Measurements from ENCODE around the gene CUX1.

Gene CUX1

GRCh38 chr7:101875283-101875846 is 57.9 kb downstream of the CUX1 start:
- no peak overlapping the region for H3K4me3 ChIP-seq (ENCODE audit: low read depth, low read length)
- TF ChIP-seq CTCF (IDR thresholded peaks at IDR 0.05; ENCODE audit: low read depth, low read length, missing control alignments), result no peak
- DNase-seq (ENCODE audit: low read depth), result no peak

GRCh38 chr7:101877882-101878591 is 60.6 kb downstream of the CUX1 start:
- DNase-seq (ENCODE audit: low read depth), result no peak
- H3K4me3 ChIP-seq (ENCODE audit: low read depth, low read length), result no peak overlapping the region
- TF ChIP-seq CTCF (IDR thresholded peaks at IDR 0.05; ENCODE audit: low read depth, low read length, missing control alignments), result no peak

- no peak overlapping the region for H3K4me3 ChIP-seq (ENCODE audit: low read depth, low read length)
- no peak for DNase-seq (ENCODE audit: low read depth)
- TF ChIP-seq CTCF (IDR thresholded peaks at IDR 0.05; ENCODE audit: low read depth, low read length, missing control alignments), result no peak
These were observed 61.5 kb downstream of the CUX1 start for GRCh38 chr7:101878938-101879337.

GRCh38 chr7:101879565-101879964 is 62.1 kb downstream of the CUX1 start:
- DNase-seq (ENCODE audit: low read depth), result no peak

GRCh38 chr7:101880282-101881054 is 63.0 kb downstream of the CUX1 start:
- DNase-seq (ENCODE audit: low read depth), result no peak
- no peak for TF ChIP-seq CTCF (IDR thresholded peaks at IDR 0.05; ENCODE audit: low read depth, low read length, missing control alignments)
- no peak overlapping the region for H3K4me3 ChIP-seq (ENCODE audit: low read depth, low read length)

More at GRCh38 chr7:101879565-101879964, 62.1 kb downstream of the CUX1 start:
- no peak overlapping the region for H3K4me3 ChIP-seq (ENCODE audit: low read depth, low read length)
- no peak for TF ChIP-seq CTCF (IDR thresholded peaks at IDR 0.05; ENCODE audit: low read depth, low read length, missing control alignments)

GRCh38 chr7:101882005-101882421 is 64.6 kb downstream of the CUX1 start:
- no peak for TF ChIP-seq CTCF (IDR thresholded peaks at IDR 0.05; ENCODE audit: low read depth, low read length, missing control alignments)
- no peak for DNase-seq (ENCODE audit: low read depth)
- no peak overlapping the region for H3K4me3 ChIP-seq (ENCODE audit: low read depth, low read length)

Data from GM12864 (cell line).